ACC112 (cell line): ENCODE measurements around the gene KLF12.

ENCODE experiments used
- H2AFZ ChIP-seq: fragments of 200-600 bp; sonication (generic); one replicate; pipeline ENCODE4 v1.6.0; 2017; ENCODE audit warnings: antibody characterized with exemption, low read length; ENCODE audit not compliant: unreplicated experiment
- H3K27ac ChIP-seq: fragments of 200-600 bp; sonication (generic); 2 replicates; pipeline ENCODE4 v1.5.1; 2014; ENCODE audit warnings: low read depth, mild to moderate bottlenecking, antibody characterized with exemption, low read length, moderate library complexity
- H3K27me3 ChIP-seq: fragments of 200-600 bp; sonication (generic); 2 replicates; pipeline ENCODE4 v1.6.1; 2014; ENCODE audit warnings: mild to moderate bottlenecking, antibody characterized with exemption, low read length, moderate library complexity, mixed read lengths; ENCODE audit not compliant: insufficient read depth
- H3K36me3 ChIP-seq: fragments of 200-600 bp; sonication (generic); 2 replicates; pipeline ENCODE4 v1.6.1; 2016; ENCODE audit warnings: mild to moderate bottlenecking, antibody characterized with exemption, low read length, moderate library complexity, mixed read lengths; ENCODE audit not compliant: insufficient read depth
- H3K4me1 ChIP-seq: fragments of 200-600 bp; sonication (generic); one replicate; pipeline ENCODE4 v1.6.1; 2016; ENCODE audit warnings: low read length, mixed read lengths; ENCODE audit not compliant: insufficient read depth, unreplicated experiment, control insufficient read depth
- H3K4me3 ChIP-seq: fragments of 200-600 bp; sonication (generic); 2 replicates; pipeline ENCODE4 v1.5.1; 2014; ENCODE audit warnings: mild to moderate bottlenecking, low read depth, low read length
- H3K79me2 ChIP-seq: fragments of 200-600 bp; sonication (generic); one replicate; pipeline ENCODE4 v1.6.0; 2016; ENCODE audit warnings: low read length; ENCODE audit not compliant: control insufficient read depth, unreplicated experiment, insufficient read depth

The KLF12 gene

DNA sequence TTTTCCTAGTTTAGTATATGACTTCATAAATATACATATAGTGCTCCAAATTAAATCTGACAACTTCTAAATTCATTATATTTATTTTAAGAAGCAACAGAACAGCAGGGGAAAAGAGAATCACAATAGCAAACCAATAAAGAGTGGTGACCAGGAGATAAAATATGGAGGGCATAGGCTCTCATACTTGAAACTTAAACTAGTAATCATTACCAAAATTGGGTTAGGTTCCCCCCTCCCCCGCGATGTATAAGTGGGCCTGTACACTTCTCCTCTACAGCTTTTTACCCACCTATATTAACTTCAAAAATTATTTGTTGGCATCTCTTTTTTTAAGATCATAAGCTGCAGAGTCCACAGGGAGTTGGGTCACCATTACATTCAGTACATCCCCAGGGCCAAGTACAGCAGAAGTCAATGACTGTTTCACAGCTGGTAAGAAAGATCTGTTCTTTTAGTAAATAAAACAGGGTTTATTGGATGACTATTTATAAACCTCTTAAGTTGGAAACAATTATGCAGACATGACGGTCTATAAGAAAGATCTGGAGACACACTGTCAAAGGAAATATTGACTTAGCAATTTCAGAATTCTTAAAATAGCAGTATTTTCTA, 29.4 kb downstream of the KLF12 start:
- Histone ChIP-seq H3K79me2 (peaks cover 63% of the 10 kb centered on the region), H3K27ac (no peak overlapping the region), H3K4me1 (peaks cover 7% of the 10 kb centered on the region), H3K27me3 (no peaks in the 10 kb centered on the region), H3K36me3 (peaks cover 8% of the 10 kb centered on the region), H2AFZ (no peak overlapping the region), H3K4me3 (no peak overlapping the region)

GRCh38 chr13:74103970-74104555, 30.1 kb downstream of the KLF12 start:
- no peak overlapping the region for H2AFZ ChIP-seq
- no peak overlapping the region for H3K4me3 ChIP-seq
- H3K27ac ChIP-seq: no peak overlapping the region
- peaks cover 68% of the 10 kb centered on the region for H3K79me2 ChIP-seq
- H3K27me3 ChIP-seq: no peaks in the 10 kb centered on the region
- peaks cover 7% of the 10 kb centered on the region for H3K4me1 ChIP-seq
- H3K36me3 ChIP-seq: peaks cover 8% of the 10 kb centered on the region

DNA sequence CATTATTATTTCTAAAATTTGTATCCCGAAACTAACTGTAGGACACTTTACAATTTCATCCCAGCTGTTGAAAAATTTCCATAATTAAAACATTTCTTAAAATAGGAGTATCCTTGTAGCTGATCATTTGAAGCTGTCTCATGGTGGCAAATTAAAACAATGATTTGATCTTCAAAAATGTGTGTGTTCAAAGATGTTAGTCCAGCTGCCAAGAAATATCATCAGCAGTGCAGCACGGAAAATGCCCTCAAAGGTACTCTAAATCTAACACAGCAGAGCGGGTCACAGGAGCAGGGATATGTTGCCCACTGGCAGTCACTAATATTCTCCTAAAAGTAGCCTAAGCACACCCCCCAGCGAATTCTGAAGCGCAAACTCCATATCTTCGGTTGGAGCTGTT, 31.0 kb downstream of the KLF12 start:
- H3K79me2 ChIP-seq: peaks cover 72% of the 10 kb centered on the region
- peaks cover 8% of the 10 kb centered on the region for H3K36me3 ChIP-seq
- peaks cover 7% of the 10 kb centered on the region for H3K4me1 ChIP-seq
- no peak overlapping the region for H3K4me3 ChIP-seq
- H3K27me3 ChIP-seq: no peaks in the 10 kb centered on the region
- H3K27ac ChIP-seq: no peak overlapping the region
- no peak overlapping the region for H2AFZ ChIP-seq

DNA sequence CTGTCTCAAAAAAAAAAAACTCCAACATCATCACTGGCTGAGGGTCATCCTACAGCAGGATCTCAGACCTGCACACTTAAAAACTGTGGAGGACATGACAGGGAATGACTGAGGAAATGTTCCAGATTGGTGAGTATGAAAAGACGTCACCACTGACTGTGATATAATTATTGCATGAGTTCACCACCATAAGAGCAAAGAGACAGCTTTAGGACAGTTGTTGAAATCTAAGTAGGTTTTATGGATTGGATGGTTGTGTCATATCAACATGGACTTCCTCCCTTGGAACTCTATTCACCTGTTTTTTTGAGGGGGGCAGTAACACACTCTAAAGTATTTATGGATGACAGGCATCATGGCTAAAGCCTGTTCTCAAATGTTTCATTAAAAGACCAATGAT, 31.5 kb downstream of the KLF12 start:
- no peaks in the 10 kb centered on the region for H3K27me3 ChIP-seq
- peaks cover 7% of the 10 kb centered on the region for H3K4me1 ChIP-seq
- no peak overlapping the region for H3K4me3 ChIP-seq
- peaks cover 72% of the 10 kb centered on the region for H3K79me2 ChIP-seq
- H3K36me3 ChIP-seq: peaks cover 5% of the 10 kb centered on the region
- H2AFZ ChIP-seq: no peak overlapping the region
- no peak overlapping the region for H3K27ac ChIP-seq

- H3K36me3 ChIP-seq: peaks cover 3% of the 10 kb centered on the region; the same call in 1 of the 2 replicates
- no peak overlapping the region for H2AFZ ChIP-seq
- no peaks in the 10 kb centered on the region for H3K27me3 ChIP-seq
- no peak overlapping the region for H3K4me3 ChIP-seq
- peaks cover 7% of the 10 kb centered on the region for H3K4me1 ChIP-seq
- peaks cover 70% of the 10 kb centered on the region for H3K79me2 ChIP-seq
- H3K27ac ChIP-seq: no peak overlapping the region
Observed at GRCh38 chr13:74101436-74101835, 32.8 kb downstream of the KLF12 start.

DNA sequence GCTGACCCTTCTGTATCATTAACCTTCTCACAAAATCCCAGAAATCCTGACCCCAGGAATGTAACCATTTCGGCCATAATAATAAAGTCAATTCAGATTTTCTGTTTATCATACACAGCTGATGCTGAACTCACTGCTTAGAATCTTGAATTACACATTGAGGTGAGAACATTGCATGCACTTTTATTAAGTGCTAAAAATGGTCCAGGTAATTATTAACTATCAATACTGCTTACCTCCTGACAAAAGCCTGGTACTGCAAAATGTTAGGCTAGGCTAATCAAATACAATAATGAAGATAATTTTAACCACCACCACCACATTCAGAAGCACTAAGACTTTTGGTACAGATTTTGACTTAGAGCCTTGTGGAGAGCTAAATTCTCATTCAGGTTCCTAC, 36.1 kb downstream of the KLF12 start:
- Histone ChIP-seq H3K36me3 (peaks cover 3% of the 10 kb centered on the region; the same call in 1 of the 2 replicates), H3K79me2 (peaks cover 62% of the 10 kb centered on the region), H3K27ac (no peak overlapping the region)

GRCh38 chr13:74097116-74097515, 37.1 kb downstream of the KLF12 start:
- H3K27me3 ChIP-seq: no peaks in the 10 kb centered on the region
- no peaks in the 10 kb centered on the region for H3K4me1 ChIP-seq
- H3K27ac ChIP-seq: no peak overlapping the region
- peaks cover 3% of the 10 kb centered on the region; the same call in 1 of the 2 replicates for H3K36me3 ChIP-seq
- no peak overlapping the region for H2AFZ ChIP-seq
- no peak overlapping the region for H3K4me3 ChIP-seq
- H3K79me2 ChIP-seq: peaks cover 67% of the 10 kb centered on the region

More for the DNA sequence above, 36.1 kb downstream of the KLF12 start:
- Histone ChIP-seq H3K27me3 (no peaks in the 10 kb centered on the region), H2AFZ (no peak overlapping the region), H3K4me3 (no peak overlapping the region), H3K4me1 (no peaks in the 10 kb centered on the region)

- Histone ChIP-seq H3K4me3 (no peak overlapping the region), H2AFZ (no peak overlapping the region), H3K4me1 (no peaks in the 10 kb centered on the region), H3K36me3 (no peaks in the 10 kb centered on the region), H3K27ac (no peak overlapping the region), H3K79me2 (peaks cover 66% of the 10 kb centered on the region), H3K27me3 (no peaks in the 10 kb centered on the region)
Observed at GRCh38 chr13:74093691-74094090, 40.5 kb downstream of the KLF12 start.

DNA sequence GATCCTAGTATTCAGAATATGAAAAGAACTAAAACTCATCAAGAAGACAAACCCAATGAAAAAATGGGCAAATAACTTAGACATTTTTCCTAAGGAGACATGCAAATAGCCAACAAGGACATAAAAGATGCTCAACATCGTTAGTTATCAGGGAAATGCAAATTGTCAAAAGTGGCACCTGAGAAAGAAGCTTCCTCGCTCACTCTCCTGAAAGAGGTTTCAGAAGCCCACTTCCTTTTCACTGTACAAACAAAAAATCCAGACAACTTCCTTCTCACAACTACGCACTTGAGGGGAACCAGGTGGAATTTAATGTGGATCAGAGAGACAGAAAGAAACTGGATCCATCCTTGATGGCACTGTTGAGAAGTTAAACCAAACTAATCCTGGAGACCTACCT, 41.5 kb downstream of the KLF12 start:
- no peak overlapping the region for H2AFZ ChIP-seq
- H3K27me3 ChIP-seq: no peaks in the 10 kb centered on the region
- no peak overlapping the region for H3K4me3 ChIP-seq
- H3K79me2 ChIP-seq: peaks cover 68% of the 10 kb centered on the region
- no peaks in the 10 kb centered on the region for H3K4me1 ChIP-seq
- no peak overlapping the region for H3K27ac ChIP-seq
- no peaks in the 10 kb centered on the region for H3K36me3 ChIP-seq

GRCh38 chr13:74090869-74091605, 43.2 kb downstream of the KLF12 start:
- peaks cover 61% of the 10 kb centered on the region for H3K79me2 ChIP-seq
- no peaks in the 10 kb centered on the region for H3K36me3 ChIP-seq
- no peak overlapping the region for H3K4me3 ChIP-seq
- H3K27me3 ChIP-seq: no peaks in the 10 kb centered on the region
- H3K4me1 ChIP-seq: no peaks in the 10 kb centered on the region
- H2AFZ ChIP-seq: no peak overlapping the region
- no peak overlapping the region for H3K27ac ChIP-seq

DNA sequence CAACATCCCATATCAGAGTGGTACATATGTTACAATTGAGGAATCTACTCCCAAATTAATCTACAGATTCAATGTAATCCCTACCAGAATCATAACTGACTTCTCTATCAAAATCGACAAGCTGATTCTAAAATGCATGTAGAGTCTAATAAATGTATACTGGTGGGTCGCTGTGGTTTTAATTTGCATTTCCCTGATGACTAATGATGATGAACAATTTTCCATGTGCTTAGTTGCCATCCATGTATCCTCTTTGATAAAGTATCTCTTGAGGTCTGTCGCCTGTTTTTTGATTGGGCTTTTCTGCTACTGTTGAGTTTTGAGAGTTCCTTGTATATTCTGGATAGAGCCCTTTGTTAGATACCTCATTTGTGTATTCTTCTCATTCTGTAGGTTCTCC, 43.8 kb downstream of the KLF12 start:
- Histone ChIP-seq H3K4me1 (no peaks in the 10 kb centered on the region), H3K79me2 (peaks cover 58% of the 10 kb centered on the region)

More for the DNA sequence above, 43.8 kb downstream of the KLF12 start:
- Histone ChIP-seq H3K36me3 (no peaks in the 10 kb centered on the region), H3K4me3 (no peak overlapping the region), H3K27ac (no peak overlapping the region), H3K27me3 (no peaks in the 10 kb centered on the region), H2AFZ (no peak overlapping the region)
